HPDE6-E6E7 (cell line): Measurements from ENCODE around the gene C1QTNF8.

Experiments
- DNase-seq: peaks from one replicate; pipeline ENCODE4 v3.0.0; 2011; ENCODE audit warnings: missing footprints; ENCODE audit errors: extremely low spot score

The C1QTNF8 gene

DNA sequence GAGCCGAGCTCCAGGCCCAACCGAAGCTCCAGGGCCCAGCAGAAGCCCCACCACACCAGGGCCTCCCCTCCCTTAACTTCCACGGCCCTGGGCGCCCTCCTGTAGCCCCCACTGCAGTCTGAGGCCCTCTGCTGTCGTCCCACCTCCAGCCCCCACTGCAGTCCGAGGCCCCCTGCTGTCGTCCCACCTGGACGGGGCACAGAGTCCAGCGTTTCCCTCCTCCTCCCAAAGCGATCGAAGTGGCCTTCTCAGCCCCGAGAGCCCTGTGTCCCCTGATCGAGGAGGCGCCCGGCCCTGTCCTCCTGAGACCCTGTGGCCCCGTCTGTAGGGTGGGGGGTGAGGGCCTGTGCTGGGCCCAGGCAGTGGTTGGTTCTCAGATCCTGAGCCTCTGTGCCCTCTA lies 31.1 kb upstream of the C1QTNF8 start:
- no peak for DNase-seq

DNA sequence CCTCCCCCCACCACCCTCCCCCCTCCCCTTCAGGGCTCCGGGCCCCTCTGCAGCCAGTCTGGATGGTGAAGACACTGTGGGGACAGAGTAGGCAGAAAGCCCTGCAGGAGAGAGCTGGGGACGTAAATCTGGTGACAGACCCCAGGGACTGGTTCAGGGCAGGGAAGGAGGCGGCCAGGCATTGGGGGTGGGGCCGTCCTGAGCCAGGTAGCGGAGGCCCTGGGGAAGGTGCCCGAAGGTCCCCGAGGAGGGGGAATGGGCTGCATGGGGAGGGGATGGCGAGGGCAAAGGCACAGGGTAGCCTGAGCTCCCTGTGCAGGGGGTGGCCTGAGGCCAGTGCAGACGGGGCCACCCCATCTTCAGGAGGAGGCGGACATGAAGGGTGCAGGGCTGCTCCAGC lies 30.5 kb upstream of the C1QTNF8 start:
- DNase-seq: no peak

DNA sequence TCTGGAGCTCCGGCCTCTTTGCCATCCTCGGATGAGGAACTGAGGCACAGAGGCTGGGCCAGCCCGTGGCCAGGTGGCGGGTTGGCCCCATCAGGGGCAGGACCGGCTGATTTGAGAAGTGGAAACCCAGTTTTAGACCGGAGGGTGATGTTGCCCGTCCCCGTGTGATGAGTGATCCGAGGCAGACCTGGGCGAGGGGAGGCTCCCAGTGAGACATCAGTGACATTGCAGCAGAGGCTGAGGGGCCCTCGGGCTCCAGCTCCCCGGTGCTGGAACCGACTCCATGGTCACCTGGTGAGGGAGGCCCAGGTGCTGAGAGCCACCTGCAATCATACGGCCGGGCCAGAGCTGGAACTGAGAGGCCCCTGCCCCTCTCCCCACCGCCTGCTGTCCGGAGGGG lies 30.0 kb upstream of the C1QTNF8 start:
- no peak for DNase-seq

DNA sequence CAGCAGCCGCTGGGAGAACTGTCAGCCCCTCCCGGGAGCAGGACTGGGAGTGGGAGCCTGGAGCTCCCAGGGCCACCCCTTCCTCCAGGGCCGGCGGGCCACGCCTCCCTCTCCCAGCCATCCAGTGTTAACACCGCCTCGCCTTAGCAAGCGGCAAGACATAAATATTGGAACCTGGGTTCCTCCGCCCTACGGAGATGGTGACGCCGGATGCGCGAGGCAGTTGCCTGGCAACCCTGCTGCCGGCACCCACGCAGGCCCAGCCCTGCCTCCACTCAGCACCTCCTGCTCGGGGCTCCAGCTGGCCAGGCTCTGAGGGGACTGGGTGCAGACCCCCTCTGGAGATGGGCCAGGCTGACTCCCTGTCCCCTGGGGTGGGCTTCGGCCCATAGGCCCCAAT lies 29.4 kb upstream of the C1QTNF8 start:
- no peak for DNase-seq

DNA sequence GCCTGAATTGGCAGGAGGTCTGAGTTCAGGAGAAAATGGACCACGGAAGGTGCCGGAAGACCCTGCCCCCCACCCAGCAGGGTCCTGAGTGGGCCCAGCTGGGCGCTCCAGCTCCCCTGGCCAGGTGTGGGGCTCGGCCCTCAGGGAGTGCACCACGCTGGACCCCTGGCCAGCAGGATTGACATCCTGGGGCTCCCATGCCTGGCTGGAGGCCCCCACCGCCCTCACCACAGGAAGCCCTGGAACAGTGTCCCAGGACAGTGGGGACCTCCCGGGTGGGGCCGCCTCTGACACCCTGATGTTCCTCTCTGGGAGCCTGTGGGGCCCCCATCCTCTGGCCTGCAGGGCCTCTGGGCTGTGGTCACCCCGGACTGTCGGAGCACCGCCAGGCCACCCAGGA lies 28.8 kb upstream of the C1QTNF8 start:
- DNase-seq: no peak

DNA sequence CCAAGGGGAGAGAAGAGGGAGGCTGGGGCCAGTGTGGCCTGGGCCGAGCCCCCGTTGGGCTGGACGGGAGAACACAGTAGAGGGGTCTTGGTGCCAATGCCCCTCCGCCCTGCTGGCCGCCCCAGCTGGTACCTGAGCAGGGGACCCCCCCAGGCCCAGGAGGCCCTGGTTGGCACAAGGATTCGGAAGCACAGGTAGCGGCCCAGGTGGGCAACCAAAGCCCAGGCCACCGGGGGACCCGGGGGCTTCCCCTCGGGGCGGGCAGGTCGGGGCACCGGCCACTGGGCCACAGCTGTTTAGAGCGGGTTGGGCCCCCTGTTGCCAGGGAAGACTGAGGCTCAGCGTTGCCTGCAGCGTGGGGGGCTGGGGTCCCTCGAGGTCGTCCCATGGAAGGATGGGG lies 28.2 kb upstream of the C1QTNF8 start:
- no peak for DNase-seq

DNA sequence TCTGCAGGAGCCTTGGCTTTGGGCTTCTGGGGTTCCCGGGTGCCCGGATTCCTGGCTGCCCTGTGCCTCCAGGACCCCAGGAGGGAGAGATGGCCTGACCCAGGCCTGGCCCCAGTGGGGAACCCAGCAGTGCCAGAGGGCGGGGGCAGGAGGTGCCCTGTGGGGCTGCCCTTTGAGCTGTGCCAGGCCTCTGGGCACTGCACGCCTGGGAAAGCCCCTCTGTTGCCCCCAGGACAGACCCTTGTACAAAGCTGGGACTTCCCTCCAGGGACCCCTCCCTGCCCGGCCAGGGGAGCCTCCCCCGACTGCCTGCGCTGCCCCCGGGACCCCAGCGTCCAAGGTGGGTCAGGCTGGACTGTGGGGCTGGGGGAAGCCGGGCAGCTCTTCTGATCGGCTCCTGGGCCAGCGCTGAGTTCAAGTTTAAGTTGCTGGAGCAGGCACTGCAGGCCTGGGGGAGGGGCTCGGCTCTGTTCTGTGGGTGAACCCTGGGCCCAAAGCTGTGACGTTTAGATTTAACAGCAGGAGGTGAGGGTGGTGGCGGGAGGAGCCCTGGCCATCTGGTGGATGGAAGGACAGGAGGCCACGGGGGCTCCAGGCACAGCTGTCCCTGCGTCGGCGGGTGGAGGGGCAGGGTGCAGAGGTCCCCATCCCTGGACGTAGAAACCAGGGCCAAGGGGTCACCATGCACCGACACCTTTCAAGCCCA lies 27.6 kb upstream of the C1QTNF8 start:
- DNase-seq: no peak

DNA sequence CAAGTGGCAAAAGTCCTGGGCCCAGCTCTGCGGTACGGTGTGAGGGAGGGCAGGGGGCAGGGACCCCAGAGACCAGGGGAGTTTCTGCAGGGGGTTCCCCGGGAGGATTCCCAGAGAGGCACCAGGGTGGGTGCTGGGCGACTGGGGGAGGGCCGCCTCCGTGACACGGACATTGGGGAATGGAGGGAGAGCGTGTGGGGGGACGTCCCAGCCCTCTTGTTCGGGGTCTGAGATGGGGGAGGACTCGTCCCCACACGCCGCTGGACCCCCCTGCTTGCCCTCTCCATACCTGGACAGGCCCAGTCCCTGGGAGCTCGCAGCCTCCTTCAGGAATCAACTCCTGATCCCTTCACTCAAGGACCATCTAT lies 26.3 kb upstream of the C1QTNF8 start:
- DNase-seq: no peak

DNA sequence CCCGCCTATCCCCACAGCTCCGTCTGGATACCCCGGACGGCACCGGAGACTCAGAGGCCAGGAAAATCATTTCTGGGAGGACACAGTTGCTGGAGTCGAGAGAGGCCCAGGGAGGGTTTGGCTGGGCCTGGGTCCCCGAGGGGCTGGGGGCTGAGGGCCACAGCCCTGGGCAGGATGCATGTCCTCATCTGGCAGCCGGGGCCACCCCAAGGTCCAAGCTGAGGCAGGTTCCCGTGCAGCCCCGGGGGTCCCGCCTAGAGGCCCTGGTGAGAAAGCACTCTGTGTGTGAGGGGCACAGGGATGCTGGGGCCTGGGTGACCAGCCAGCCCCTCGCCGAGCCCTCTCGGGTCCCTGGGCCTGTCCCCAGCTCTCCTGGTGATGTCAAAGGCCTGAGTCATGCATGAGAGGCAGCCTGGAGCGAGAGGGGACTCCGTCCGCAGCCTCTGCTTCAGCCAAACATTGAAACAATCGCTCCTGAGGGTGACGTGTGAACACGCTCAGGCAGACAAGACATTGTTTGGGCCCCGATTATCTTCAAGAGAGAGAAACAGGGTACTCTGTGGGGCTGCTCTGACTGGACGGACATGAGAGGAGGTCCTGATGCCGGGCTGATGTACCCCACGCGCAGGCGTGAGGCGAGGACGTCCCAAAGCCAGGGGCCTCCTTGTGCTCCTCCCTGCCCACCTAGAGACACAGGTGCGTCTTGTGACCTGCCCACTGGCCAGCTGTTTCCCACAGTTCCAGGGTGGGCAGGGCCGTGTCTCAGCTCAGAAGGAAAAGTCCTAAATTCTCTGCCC lies 25.8 kb upstream of the C1QTNF8 start:
- no peak for DNase-seq

DNA sequence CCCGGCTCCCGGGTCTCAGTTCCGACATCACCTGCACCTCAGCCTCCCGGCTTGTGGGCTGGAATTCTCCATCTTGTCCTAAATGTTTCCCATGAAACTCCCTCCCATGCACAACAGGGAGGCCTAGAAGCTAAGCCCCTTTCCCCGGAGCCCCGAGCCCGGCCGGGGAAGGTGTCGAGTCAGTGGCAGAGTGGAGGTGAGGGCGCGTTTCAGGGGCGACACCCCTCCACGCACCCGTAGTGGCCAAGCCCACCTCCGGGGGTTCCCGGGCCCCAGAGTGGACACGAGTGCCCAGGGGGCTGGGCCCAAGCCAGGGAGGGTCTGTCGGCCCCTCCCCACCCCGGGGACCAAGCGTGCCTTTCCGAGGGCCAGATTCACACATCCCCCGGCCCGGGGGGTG lies 25.0 kb upstream of the C1QTNF8 start:
- no peak for DNase-seq

DNA sequence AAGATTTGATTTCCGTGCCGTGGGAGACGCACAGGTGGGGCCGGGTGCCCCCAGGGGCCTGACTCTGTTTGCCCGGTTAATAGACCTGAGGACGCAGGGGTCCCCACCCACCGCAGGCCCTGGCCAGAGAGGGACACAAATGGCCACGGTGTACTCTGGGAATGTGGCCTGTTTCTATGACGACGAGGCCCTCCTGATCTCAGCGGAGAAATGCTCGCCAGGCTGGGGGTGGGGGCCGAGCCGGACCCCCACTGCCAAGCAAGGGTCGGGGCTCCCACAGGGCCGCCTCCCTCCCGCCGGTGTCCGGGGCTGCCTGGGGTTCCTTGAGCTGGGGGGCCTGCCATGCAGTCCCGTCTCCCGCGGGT lies 24.5 kb upstream of the C1QTNF8 start:
- DNase-seq: no peak

DNA sequence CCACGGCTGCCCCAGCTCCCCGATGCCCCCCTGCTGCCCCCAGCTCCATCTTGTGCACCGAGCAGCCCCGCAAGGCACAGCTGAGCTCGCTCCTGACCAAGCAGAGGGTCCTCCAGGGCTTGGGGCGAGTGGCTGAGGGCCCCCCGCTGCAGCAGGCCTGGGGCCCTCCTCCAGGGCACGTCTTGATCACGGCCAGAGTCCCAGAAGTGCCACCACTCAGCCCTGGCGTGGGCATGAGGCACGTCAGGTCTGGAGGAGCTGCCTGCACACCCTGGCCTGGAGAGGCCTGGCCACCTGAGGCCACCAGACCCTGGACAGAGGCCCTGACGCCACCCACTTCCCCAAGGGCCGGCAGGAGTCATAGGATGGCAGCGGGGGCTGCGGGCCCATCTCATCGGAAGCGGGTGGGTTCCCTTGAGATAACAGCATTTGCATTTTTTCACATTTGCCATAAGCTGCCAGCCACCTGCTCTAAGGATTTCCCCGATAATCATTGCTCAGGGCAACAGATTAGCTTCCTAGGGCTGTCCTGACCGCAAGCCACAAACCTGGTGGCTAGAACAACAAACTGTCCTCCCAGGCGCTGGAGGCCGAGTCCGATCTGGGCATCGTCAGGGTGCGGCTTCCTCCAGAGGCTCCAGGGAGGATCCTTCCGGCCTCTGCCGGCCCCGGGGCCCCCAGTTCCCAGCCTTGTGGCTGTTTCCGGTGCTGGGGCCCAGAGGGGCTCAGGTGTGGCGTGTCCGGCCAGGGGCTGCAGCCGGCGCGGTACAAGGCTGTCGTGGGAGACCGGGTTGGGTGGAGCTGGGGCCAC lies 23.9 kb upstream of the C1QTNF8 start:
- DNase-seq: no peak

DNA sequence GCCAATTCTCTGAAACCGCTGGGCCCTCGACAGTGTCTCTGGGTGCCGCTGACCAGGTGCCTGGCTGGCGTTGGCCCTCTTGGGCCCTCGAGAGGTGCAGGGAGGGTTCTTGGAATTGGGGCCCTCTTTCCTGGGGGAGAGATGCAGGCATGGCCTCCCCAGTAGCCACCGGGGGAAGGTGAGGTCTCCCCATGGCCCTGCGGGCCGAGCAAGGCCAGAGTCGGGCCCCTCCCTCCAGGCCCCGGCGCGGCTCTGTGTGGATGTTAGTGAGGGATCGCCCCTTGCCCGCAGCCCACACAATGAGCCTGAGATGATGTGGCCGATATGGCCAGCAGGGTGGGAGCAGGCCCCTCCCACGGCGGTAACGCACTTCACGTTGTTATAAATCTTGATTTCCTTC lies 23.1 kb upstream of the C1QTNF8 start:
- DNase-seq: no peak

DNA sequence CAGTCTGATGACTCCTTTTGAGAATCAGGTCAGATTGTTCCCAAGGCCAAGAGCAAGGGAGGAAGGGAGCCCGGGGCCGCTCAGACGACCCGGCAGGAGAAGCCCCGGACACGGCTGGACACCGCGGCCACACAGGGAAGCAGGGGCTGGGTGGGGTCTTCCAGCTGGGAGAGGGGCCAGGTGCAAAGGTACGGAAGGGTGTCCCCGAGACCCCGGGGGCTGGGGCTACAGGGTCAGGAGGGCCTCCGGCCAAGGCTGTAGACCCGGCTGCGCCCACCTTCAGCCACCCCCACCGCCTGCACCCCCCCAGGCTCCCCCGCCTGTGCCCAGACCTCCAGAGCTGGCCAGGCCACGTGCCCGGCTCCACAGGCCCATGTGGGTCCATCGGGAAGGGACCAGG lies 21.9 kb upstream of the C1QTNF8 start:
- no peak for DNase-seq

DNA sequence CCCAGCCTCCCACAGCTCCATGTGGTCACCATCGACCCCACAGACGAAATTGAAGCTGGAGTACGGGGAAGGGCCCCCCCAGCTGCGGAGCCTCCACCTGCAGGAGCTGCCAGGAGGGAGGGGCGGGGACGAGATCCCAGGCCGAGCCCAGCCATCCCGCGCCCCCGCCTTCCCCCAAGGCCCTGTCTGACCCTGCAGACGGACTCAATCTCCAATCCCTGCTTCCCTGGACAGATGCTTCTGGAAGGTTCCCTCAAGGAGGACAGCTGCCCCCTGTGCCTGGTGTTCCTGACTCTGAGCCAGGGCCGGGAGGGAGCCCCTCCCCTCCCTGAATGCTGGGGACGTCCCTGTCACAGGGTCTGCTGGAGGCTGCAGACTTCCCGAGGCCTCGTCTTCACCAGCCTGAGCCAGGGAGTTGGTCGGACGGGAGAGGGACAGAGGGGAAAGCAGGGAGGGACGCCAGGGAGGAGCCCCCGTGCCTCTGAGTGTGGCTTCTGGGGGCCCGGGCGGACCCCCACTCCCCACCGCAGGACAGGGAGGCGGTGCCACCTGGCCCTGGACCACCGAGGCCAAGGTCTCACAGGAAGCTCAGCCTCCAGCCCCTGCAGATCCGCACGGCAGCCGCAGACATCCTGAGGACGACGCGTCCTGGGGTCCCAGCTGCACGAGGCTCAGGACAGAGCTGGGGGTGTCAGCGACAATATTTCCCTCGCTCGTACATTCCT lies 21.3 kb upstream of the C1QTNF8 start:
- no peak for DNase-seq

DNA sequence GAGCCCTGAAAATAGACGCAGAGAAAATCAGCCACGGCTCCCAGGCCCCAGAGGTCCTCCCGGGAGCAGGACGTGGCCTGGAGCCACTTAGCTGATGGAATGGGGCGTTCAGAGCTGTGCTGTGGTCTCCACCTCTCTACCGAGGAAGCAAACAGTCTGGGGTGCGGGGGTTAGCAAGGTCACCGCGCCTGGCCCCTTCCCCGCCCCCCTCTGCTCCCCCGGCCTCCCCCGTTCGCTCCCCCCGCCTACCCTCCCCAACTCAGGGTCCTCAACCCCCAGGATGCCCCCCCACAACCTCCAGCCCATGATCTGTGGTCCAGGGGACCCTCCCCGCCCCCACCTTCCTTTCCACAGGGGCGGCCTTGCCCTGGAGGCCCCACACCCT lies 20.6 kb upstream of the C1QTNF8 start:
- DNase-seq: no peak

DNA sequence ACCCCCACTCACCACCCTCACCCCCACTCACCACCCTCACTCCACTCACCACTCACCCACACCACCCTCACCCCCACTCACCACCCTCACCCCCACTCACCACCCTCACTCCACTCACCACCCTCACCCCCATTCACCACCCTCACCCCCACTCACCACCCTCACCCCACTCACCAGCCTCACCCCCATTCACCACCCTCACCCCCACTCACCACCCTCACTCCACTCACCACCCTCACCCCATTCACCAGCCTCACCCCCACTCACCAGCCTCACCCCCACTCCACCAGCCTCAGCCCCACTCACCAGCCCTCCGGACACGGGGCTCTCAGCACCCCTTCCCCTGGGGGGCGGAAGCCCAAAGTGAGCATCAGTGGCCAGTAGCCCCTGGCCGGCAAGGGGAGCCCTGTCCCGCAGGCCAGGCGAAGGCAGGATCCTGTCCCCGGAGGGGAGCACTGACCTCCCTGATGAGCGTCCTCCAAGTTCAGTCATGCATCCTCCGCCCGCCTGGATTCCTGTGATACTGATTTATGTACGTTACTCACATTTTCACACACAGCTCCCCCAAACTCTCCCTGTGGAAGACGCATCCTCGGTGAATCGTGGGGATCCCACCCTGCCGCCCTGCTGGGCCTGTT lies 18.0 kb upstream of the C1QTNF8 start:
- DNase-seq: no peak

DNA sequence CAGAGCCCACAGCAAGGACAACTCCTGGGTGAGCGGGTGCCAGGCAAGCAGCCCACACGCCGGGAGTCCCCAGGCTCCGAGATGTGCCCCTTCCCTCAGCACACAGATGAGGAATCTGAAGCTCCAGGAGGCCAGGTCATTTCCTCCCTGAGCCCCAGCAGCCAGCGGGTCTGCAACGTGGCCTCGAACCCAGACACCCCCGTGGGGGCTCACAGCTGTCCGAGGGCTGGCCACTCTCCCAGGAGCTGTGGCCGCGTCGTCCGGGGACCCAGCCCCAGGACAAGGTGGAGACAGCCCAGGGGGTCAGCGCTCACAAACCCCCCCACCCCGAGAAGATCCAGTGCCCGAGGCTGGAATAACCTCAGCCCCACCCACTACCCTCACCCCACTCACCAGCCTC lies 17.4 kb upstream of the C1QTNF8 start:
- no peak for DNase-seq

DNA sequence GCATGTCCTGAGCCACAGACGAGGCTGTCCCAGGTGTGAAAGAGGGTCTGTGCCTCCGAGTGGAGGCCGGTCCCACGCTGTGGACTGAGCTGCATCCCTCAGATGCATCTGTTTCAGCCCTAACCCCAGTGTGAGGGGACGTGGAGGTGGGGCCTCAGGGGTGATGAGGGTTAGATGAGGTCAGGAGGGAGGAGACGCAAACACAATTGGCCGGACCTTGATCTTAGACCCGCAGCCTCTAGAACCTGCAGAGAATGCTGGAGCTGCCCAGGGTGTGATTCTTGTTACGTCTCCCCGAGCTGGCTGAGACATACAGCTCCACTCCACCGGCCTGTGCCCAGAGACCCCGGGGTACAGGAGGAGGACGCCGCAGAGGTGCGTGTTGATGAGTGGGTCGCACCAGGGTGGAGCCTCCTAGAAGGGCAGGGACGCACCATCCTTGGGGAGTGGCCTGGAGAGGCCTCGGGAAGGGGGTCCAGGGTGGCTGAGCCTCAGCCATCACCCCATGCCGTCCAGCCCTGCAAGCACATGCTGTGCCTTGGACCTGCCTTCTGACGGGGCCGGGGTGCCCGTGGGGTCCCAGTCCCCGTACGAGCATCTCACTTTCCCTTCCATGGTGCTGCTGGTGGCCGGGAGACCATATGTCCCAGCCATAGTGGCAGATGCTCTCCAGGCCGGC lies 16.6 kb upstream of the C1QTNF8 start:
- no peak for DNase-seq

DNA sequence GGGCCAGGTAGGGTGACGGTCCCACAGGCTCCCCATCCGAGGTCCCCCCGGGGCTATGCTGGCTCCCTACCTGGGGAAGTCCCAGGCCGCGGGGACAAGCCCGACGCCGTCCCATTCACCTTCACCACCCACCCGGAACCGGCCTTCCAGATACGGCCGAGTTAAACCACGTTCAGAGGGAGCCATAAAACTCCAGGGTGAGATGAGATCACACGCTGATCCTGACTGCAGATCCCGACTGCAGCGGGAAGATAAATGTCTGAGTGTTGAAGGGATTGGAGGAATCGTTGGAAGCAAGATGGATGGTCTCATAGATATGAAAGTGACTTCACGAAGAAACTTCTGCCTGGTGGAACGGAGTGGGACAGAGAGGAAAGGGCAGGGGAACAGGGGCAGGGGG lies 13.6 kb upstream of the C1QTNF8 start:
- DNase-seq: no peak
